A549 (cell line): ENCODE results near the gene ADISSP. TPM values are rescaled to one million over a fixed set of nuclear protein-coding genes. Genes with fewer than 3 reads are reported as not detected.

Experiments used
- ATAC-seq, 2 experiments: fragments of 200-7000 bp in 1 of 2; fragments of >200 bp in 1 of 2; cut with Nextera tagmentation in 1 of 2; cut with Tn5 transposase in 1 of 2; 3 replicates each; pipeline versions ENCODE4 v1.8.0 to v1.9.1; 2018 to 2020; ENCODE audit warnings: mild to moderate bottlenecking in 1 of 2, moderate library complexity in 1 of 2
- CTCF ChIA-PET: fragments of 300-600 bp; sonication (Branson Sonifier 250); formaldehyde crosslinking; extraction: SDS; loops from one replicate; lab custom pipeline; 2021; ENCODE audit warnings: antibody characterized with exemption, inconsistent platforms; lab: Yijun Ruan, JAX
- POLR2A ChIA-PET: fragments of 350-600 bp; formaldehyde crosslinking; extraction: SDS; loops from one replicate; lab custom pipeline; 2021; ENCODE audit warnings: antibody characterized with exemption, inconsistent platforms; lab: Yijun Ruan, JAX
- DNase-seq, 2 experiments: peaks; one replicate each; pipeline versions ENCODE4 v3.0.0 to v3.0.0-alpha.2; 2011 to 2016; ENCODE audit warnings: low read depth in 1 of 2, low spot score in 1 of 2
- FAIRE-seq: peaks from 2 replicates; lab custom pipeline; 2011; peaks lifted over from hg19 to GRCh38; lab: Jason Lieb, UNC
- H3K27ac ChIP-seq, 2 experiments: fragments of >200 bp; sonication (Bioruptor Twin); formaldehyde crosslinking; 3 replicates each; pipeline ENCODE4 v1.5.1; 2016 to 2017
- H3K4me1 ChIP-seq: fragments of >200 bp; sonication (Bioruptor Twin); formaldehyde crosslinking; 3 replicates; pipeline ENCODE4 v1.6.1; 2016
- H3K4me2 ChIP-seq: fragments of >200 bp; sonication (Bioruptor Twin); formaldehyde crosslinking; 3 replicates; pipeline ENCODE4 v1.6.1; 2016
- H3K4me3 ChIP-seq: fragments of >200 bp; sonication (Bioruptor Twin); formaldehyde crosslinking; 3 replicates; pipeline ENCODE4 v1.5.1; 2016
- H3K9me3 ChIP-seq: fragments of >200 bp; sonication (Bioruptor Twin); formaldehyde crosslinking; 3 replicates; pipeline ENCODE4 v1.6.1; 2016
- BCL3 ChIP-seq: fragments of >200 bp; sonication (Bioruptor Twin); formaldehyde crosslinking; IDR thresholded peaks from 3 replicates; pipeline ENCODE4 v1.6.1; 2016
- CBX2 ChIP-seq: fragments of 200-600 bp; sonication (generic); IDR thresholded peaks from 2 replicates; pipeline ENCODE4 v1.6.1; 2016; ENCODE audit warnings: low read depth, mild to moderate bottlenecking, borderline replicate concordance
- GATA3 ChIP-seq: IDR thresholded peaks from 2 replicates; pipeline ENCODE4 v1.6.1; 2012; ENCODE audit warnings: borderline replicate concordance
- HDAC2 ChIP-seq: fragments of 200-600 bp; sonication (generic); IDR thresholded peaks from 2 replicates; pipeline ENCODE4 v1.6.1; 2016
- HEYL ChIP-seq: fragments of 250-450 bp; sonication (Bioruptor Pico); IDR thresholded peaks from 2 replicates; pipeline ENCODE4 v1.8.0; 2021; ENCODE audit warnings: mild to moderate bottlenecking, moderate library complexity
- HOXB13 ChIP-seq: fragments of 250-450 bp; sonication (Bioruptor Pico); IDR thresholded peaks from 2 replicates; pipeline ENCODE4 v1.5.0; 2020; ENCODE audit warnings: low read depth, mild to moderate bottlenecking, moderate library complexity
- KDM1A ChIP-seq: fragments of 200-600 bp; sonication (generic); IDR thresholded peaks from 2 replicates; pipeline ENCODE4 v1.6.1; 2016; ENCODE audit warnings: low read depth, mild to moderate bottlenecking
- KDM5A ChIP-seq: fragments of 200-600 bp; sonication (generic); IDR thresholded peaks from 2 replicates; pipeline ENCODE4 v1.6.1; 2016; ENCODE audit warnings: antibody characterized with exemption, mild to moderate bottlenecking
- PBX3 ChIP-seq: IDR thresholded peaks from 2 replicates; pipeline ENCODE4 v1.6.1; 2012
- PHF8 ChIP-seq: fragments of 200-600 bp; sonication (generic); IDR thresholded peaks from 2 replicates; pipeline ENCODE4 v1.6.1; 2016; ENCODE audit warnings: low read depth, mild to moderate bottlenecking, antibody characterized with exemption, moderate library complexity, borderline replicate concordance
- POLR2AphosphoS2 ChIP-seq: conservative IDR thresholded peaks from 2 replicates; pipeline ENCODE4 v1.6.1; 2012; ENCODE audit warnings: low read length, improper control_type of control experiment, inconsistent platforms
- RAD21 ChIP-seq, 2 experiments: fragments of >200 bp in 1 of 2; sonication (Bioruptor Twin) in 1 of 2; formaldehyde crosslinking in 1 of 2; IDR thresholded peaks in 1 of 2; conservative IDR thresholded peaks in 1 of 2; 2 replicates in 1 of 2; 3 replicates in 1 of 2; pipeline ENCODE4 v1.6.1; 2012 to 2018; ENCODE audit warnings: inconsistent platforms in 1 of 2
- RARB ChIP-seq: fragments of 250-450 bp; sonication (Bioruptor Pico); IDR thresholded peaks from 2 replicates; pipeline ENCODE4 v1.8.0; 2021; ENCODE audit warnings: mild to moderate bottlenecking, moderate library complexity
- RCOR1 ChIP-seq: fragments of 150-350 bp; IDR thresholded peaks from 2 replicates; pipeline ENCODE4 v1.6.1; 2014; ENCODE audit warnings: antibody characterized with exemption, low read length, low read depth
- REST ChIP-seq: fragments of 200-600 bp; sonication (generic); IDR thresholded peaks from 2 replicates; pipeline ENCODE4 v1.6.1; 2016; ENCODE audit warnings: antibody characterized with exemption, mild to moderate bottlenecking, moderate library complexity
- RNF2 ChIP-seq: fragments of 200-600 bp; sonication (generic); IDR thresholded peaks from 2 replicates; pipeline ENCODE4 v1.6.1; 2016; ENCODE audit warnings: low read depth, mild to moderate bottlenecking, antibody characterized with exemption, moderate library complexity, borderline replicate concordance
- SREBF2 ChIP-seq: fragments of 450-650 bp; IDR thresholded peaks from 2 replicates; pipeline ENCODE4 v1.6.1; 2014; ENCODE audit warnings: mild to moderate bottlenecking, moderate library complexity
- TP53 ChIP-seq: fragments of 250-450 bp; sonication (Bioruptor Pico); IDR thresholded peaks from 2 replicates; pipeline ENCODE4 v1.5.0; 2021; ENCODE audit warnings: mild to moderate bottlenecking, moderate library complexity
- WGBS: methylation state at CpG from one replicate; pipeline ENCODE4 v1.1.6; 2017; ENCODE audit errors: missing lambda C conversion rate; 5-methylcytosine and 5-hydroxymethylcytosine counted together
- polyA plus RNA-seq, 4 experiments: library from polyadenylated mRNA; depleted of rRNA in 3 of 4; stranded (reverse); fragments of >200 nt; fragmentation: RNase III in 1 of 4; extraction: RNeasy Plus Mini Kit Qiagen cat#74134 plus additional on column Dnase treatment in 1 of 4; gene quantifications; 2 replicates in 3 of 4; 3 replicates in 1 of 4; pipeline ENCODE4 v1.2.3, GENCODE V29; 2011 to 2017

Gene ADISSP
- polyA plus RNA-seq, 2 of the 4 experiments (the other 2 are of a cell fraction), result 43.9 to 104 TPM

GRCh38 chr20:3767110-3767426 is 485 bp downstream of the ADISSP start:
- WGBS, result 5% methylated on average over 11 of the region's 21 CpGs
- peak; percentile 8; the same call in 1 of the 2 replicates for TF ChIP-seq PBX3
- no peak for TF ChIP-seq TP53 (CRISPR knock-in tag)
- TF ChIP-seq GATA3, result 0 out of 2 replicates have a peak, but pooled peaks have one; percentile 12
- TF ChIP-seq KDM1A, result 0 out of 2 replicates have a peak, but pooled peaks have one; percentile 17
- H3K4me2 ChIP-seq, result peak overlapping the region; percentile 84
- no peaks in the 10 kb centered on the region for H3K9me3 ChIP-seq
- peaks cover 20% of the 10 kb centered on the region for H3K4me1 ChIP-seq
- peak overlapping the region; percentile 86 to 89 for H3K27ac ChIP-seq
- CTCF ChIA-PET, result interaction anchor here (0.8 to 72.1 kb wide), 7 partner anchors 3 to 90 kb away, joined by 3 to 2233 read pairs (median 52); partner anchors contain the start of genes ADAM33, ADISSP, AP5S1 and CENPB
- ATAC-seq, result peak; percentile 16 to 23; a peak in 3 of 6 replicates
- DNase-seq, result no peak
- no peak for FAIRE-seq
- POLR2A ChIA-PET, result interaction anchor here (0.7 to 3.1 kb wide), 13 partner anchors 9 to 108 kb away, joined by 3 to 27 read pairs (median 9); partner anchors contain the start of genes AP5S1 and SPEF1
- H3K4me3 ChIP-seq, result peak overlapping the region; percentile 87

- no peaks in the 10 kb centered on the region for H3K9me3 ChIP-seq
- peak overlapping the region; percentile 87 for H3K4me3 ChIP-seq
- CTCF ChIA-PET, result interaction anchor here (0.7 to 72.1 kb wide), 6 partner anchors 2 to 342 kb away, joined by 3 to 2233 read pairs (median 843); partner anchors contain the start of genes ADAM33, ADISSP, AP5S1 and CENPB
- no peak for TF ChIP-seq POLR2AphosphoS2
- no peak for TF ChIP-seq REST
- TF ChIP-seq HEYL (CRISPR knock-in tag), result no peak
- no peak for TF ChIP-seq KDM5A
- TF ChIP-seq SREBF2, result no peak
- DNase-seq (no peak), ATAC-seq (no peak), FAIRE-seq (no peak)
- WGBS, result 20% methylated on average over 9 of the region's 9 CpGs
- peaks cover 20% of the 10 kb centered on the region for H3K4me1 ChIP-seq
- peak overlapping the region; percentile 84 for H3K4me2 ChIP-seq
- peak overlapping the region; percentile 86 to 89 for H3K27ac ChIP-seq
- POLR2A ChIA-PET, result interaction anchor here (0.7 to 3.1 kb wide), 3 partner anchors 16 to 85 kb away, joined by 3 to 21 read pairs (median 4); no protein-coding TSS in a partner anchor
Measured at GRCh38 chr20:3766422-3767109, 987 bp downstream of the ADISSP start.

- H3K4me2 ChIP-seq, result no peak overlapping the region
- DNase-seq (no peak), ATAC-seq (no peak), FAIRE-seq (no peak)
- H3K4me3 ChIP-seq, result no peak overlapping the region
- peaks cover 20% of the 10 kb centered on the region for H3K4me1 ChIP-seq
- WGBS, result 79% methylated on average over 3 of the region's 3 CpGs
- H3K27ac ChIP-seq, result no peak overlapping the region
- POLR2A ChIA-PET, result no interaction called here
- CTCF ChIA-PET, result interaction anchor here (0.7 to 72.1 kb wide), 7 partner anchors 1 to 344 kb away, joined by 3 to 2233 read pairs (median 52); partner anchors contain the start of genes ADAM33, ADISSP, AP5S1 and CENPB
- H3K9me3 ChIP-seq, result no peaks in the 10 kb centered on the region
- TF ChIP-seq HOXB13 (no peak), RNF2 (no peak), RCOR1 (no peak), RAD21 (conservative IDR thresholded peaks at IDR 0.05 in 1 of 2, IDR thresholded peaks at IDR 0.05 in 1 of 2) (no peak), BCL3 (no peak), CBX2 (no peak), HDAC2 (no peak), REST (no peak), RARB (CRISPR knock-in tag) (no peak), PHF8 (no peak)
Measured at GRCh38 chr20:3765171-3765882, 2.2 kb downstream of the ADISSP start.
